Liver (tissue), 9 donors: Measurements from ENCODE around the gene SLC22A15. TPM values are rescaled to one million over a fixed set of nuclear protein-coding genes. Genes with fewer than 3 reads are reported as not detected.

Source experiments
- DNase-seq: peaks from one replicate; pipeline ENCODE4 v3.0.0-alpha.2; 2017; ENCODE audit warnings: low spot score
- H3K27ac ChIP-seq, 2 donors: one replicate each; pipeline ENCODE4 v1.7.0; 2013; ENCODE audit warnings: inconsistent platforms in 2 of 2, low read length in 2 of 2, control low read depth in 1 of 2, low read depth in 1 of 2, mild to moderate bottlenecking in 1 of 2
- H3K27me3 ChIP-seq, 4 donors: one replicate each; pipeline versions ENCODE4 v1.6.1 to v1.7.0; 2013; ENCODE audit warnings: low read length in 3 of 4, inconsistent platforms in 1 of 4, mild to moderate bottlenecking in 1 of 4, moderate library complexity in 1 of 4; ENCODE audit not compliant: control insufficient read depth in 4 of 4, insufficient read depth in 4 of 4
- H3K36me3 ChIP-seq, 4 donors: one replicate each; pipeline versions ENCODE4 v1.6.1 to v1.7.0; 2013; ENCODE audit warnings: low read length in 3 of 4, mild to moderate bottlenecking in 3 of 4, low read depth in 1 of 4, moderate library complexity in 1 of 4; ENCODE audit not compliant: control insufficient read depth in 4 of 4, insufficient read depth in 3 of 4
- H3K4me1 ChIP-seq, 4 donors: one replicate each; pipeline versions ENCODE4 v1.6.1 to v1.7.0; 2013; ENCODE audit warnings: low read length in 3 of 4, mild to moderate bottlenecking in 3 of 4, moderate library complexity in 1 of 4; ENCODE audit not compliant: control insufficient read depth in 4 of 4, insufficient read depth in 4 of 4
- H3K4me3 ChIP-seq, 3 donors: one replicate each; pipeline versions ENCODE4 v1.6.1 to v1.7.0; 2013; ENCODE audit warnings: low read length in 3 of 3, control low read depth in 1 of 3, low read depth in 1 of 3, mild to moderate bottlenecking in 1 of 3
- H3K9ac ChIP-seq, 2 donors: one replicate each; pipeline ENCODE4 v1.7.0; 2013; ENCODE audit warnings: low read length in 2 of 2, mild to moderate bottlenecking in 2 of 2, moderate library complexity in 2 of 2, control low read depth in 1 of 2, low read depth in 1 of 2
- H3K9me3 ChIP-seq, 4 donors: one replicate each; pipeline versions ENCODE4 v1.6.1 to v1.7.0; 2013; ENCODE audit warnings: low read length in 3 of 4; ENCODE audit not compliant: control insufficient read depth in 4 of 4
- ATF3 ChIP-seq: IDR thresholded peaks from 2 replicates; pipeline ENCODE4 v1.6.1; 2016; ENCODE audit warnings: antibody characterized with exemption
- EGR1 ChIP-seq, 2 donors: IDR thresholded peaks; 2 replicates each; pipeline ENCODE4 v1.6.1; 2016 to 2018; ENCODE audit warnings: antibody characterized with exemption in 2 of 2, low read depth in 2 of 2
- FOXA1 ChIP-seq: IDR thresholded peaks from 2 replicates; pipeline ENCODE4 v1.6.1; 2016; ENCODE audit warnings: antibody characterized with exemption
- FOXA2 ChIP-seq: IDR thresholded peaks from 2 replicates; pipeline ENCODE4 v1.6.1; 2016; ENCODE audit warnings: antibody characterized with exemption
- GABPA ChIP-seq, 2 donors: IDR thresholded peaks in 1 of 2; conservative IDR thresholded peaks in 1 of 2; 2 replicates each; pipeline ENCODE4 v1.6.1; 2016; ENCODE audit warnings: antibody characterized with exemption in 2 of 2, mild to moderate bottlenecking in 1 of 2, moderate library complexity in 1 of 2
- HNF4A ChIP-seq, 2 donors: conservative IDR thresholded peaks; 2 replicates each; pipeline ENCODE4 v1.6.1; 2016; ENCODE audit warnings: antibody characterized with exemption in 2 of 2, mild to moderate bottlenecking in 2 of 2
- HNF4G ChIP-seq: IDR thresholded peaks from 2 replicates; pipeline ENCODE4 v1.6.1; 2016; ENCODE audit warnings: antibody characterized with exemption
- JUND ChIP-seq, 2 donors: IDR thresholded peaks; 2 replicates each; pipeline ENCODE4 v1.6.1; 2016; ENCODE audit warnings: antibody characterized with exemption in 2 of 2
- NR2F2 ChIP-seq: IDR thresholded peaks from 2 replicates; pipeline ENCODE4 v1.6.1; 2016; ENCODE audit warnings: antibody characterized with exemption
- RAD21 ChIP-seq, 2 donors: IDR thresholded peaks; 2 replicates each; pipeline ENCODE4 v1.6.1; 2016; ENCODE audit warnings: antibody characterized with exemption in 2 of 2, mild to moderate bottlenecking in 2 of 2
- RXRA ChIP-seq, 2 donors: IDR thresholded peaks; 2 replicates each; pipeline ENCODE4 v1.6.1; 2017 to 2018; ENCODE audit warnings: antibody characterized with exemption in 2 of 2, mild to moderate bottlenecking in 1 of 2
- SP1 ChIP-seq: IDR thresholded peaks from 2 replicates; pipeline ENCODE4 v1.6.1; 2018; ENCODE audit warnings: antibody characterized with exemption, mild to moderate bottlenecking
- TAF1 ChIP-seq: conservative IDR thresholded peaks from 2 replicates; pipeline ENCODE4 v1.6.1; 2016; ENCODE audit warnings: antibody characterized with exemption, mild to moderate bottlenecking
- YY1 ChIP-seq: IDR thresholded peaks from 2 replicates; pipeline ENCODE4 v1.6.1; 2016; ENCODE audit warnings: antibody characterized with exemption, mild to moderate bottlenecking
- ZBTB33 ChIP-seq: IDR thresholded peaks from 2 replicates; pipeline ENCODE4 v1.6.1; 2016; ENCODE audit warnings: antibody characterized with exemption
- WGBS: extraction: QIAGEN DNeasy Blood & Tissue Kit; methylation state at CpG from one replicate; pipeline ENCODE4 v1.1.7; 2013; 5-methylcytosine and 5-hydroxymethylcytosine counted together
- polyA plus RNA-seq, 2 donors: library from polyadenylated mRNA; stranded (reverse) in 1 of 2; unstranded in 1 of 2; fragments of 200-250 nt in 1 of 2; fragments of >200 nt in 1 of 2; fragmentation: Nextera tagmentation in 1 of 2; extraction: Ambion mirVana in 1 of 2; gene quantifications; one replicate each; pipeline versions ENCODE4 v1.2.1 to v1.2.3, GENCODE V29; 2013 to 2015
- total RNA-seq, 2 donors: library from RNA; depleted of rRNA; stranded (reverse); fragments of >200 nt; gene quantifications; one replicate each; pipeline ENCODE4 v1.2.3, GENCODE V29; 2014
- TF ChIP-seq, protein P1 (sequence below): fragments of 150-350 bp; IDR thresholded peaks from 2 replicates; pipeline ENCODE4 v1.5.1; 2017; ENCODE audit warnings: improper control_type of control experiment, low read depth, low read length; ENCODE audit not compliant: missing input control
- TF ChIP-seq, protein P2 (sequence below): IDR thresholded peaks from 2 replicates; pipeline ENCODE4 v1.6.1; 2016; ENCODE audit warnings: antibody characterized with exemption, mild to moderate bottlenecking
- TF ChIP-seq, protein P3 (sequence below): IDR thresholded peaks from 2 replicates; pipeline ENCODE4 v1.6.1; 2016; ENCODE audit warnings: antibody characterized with exemption
- donor health status: healthy.
- donor health status: healthy.
- donor health status: healthy.
- donor health status: healthy.
- donor health status: healthy.

The SLC22A15 gene
- total and polyA plus RNA-seq, 4 donors: 0.12 to 3.6 (median 0.83) TPM

GRCh38 chr1:115978292-115978941, 2.1 kb downstream of the SLC22A15 start:
- H3K36me3 ChIP-seq: no peaks in the 10 kb centered on the region
- 86% methylated on average over 6 of the region's 6 CpGs for WGBS
- H3K27ac ChIP-seq: no peak overlapping the region
- DNase-seq: no peak
- peaks cover 0 to 3% (median 2%) of the 10 kb centered on the region in 4 donors for H3K27me3 ChIP-seq
- peaks cover 0 to 8% (median 6%) of the 10 kb centered on the region in 4 donors for H3K4me1 ChIP-seq
- H3K9me3 ChIP-seq: peaks cover 0 to 4% (median 0%) of the 10 kb centered on the region in 4 donors
- TF ChIP-seq HNF4A (conservative IDR thresholded peaks at IDR 0.05) (no peak), RXRA (IDR thresholded peaks at IDR 0.05) (no peak), FOXA1 (no peak), ATF3 (no peak), SP1 (no peak), YY1 (no peak), EGR1 (IDR thresholded peaks at IDR 0.05; ENCODE audit: low read depth in 2 of 2) (no peak), NR2F2 (no peak), FOXA2 (no peak), TAF1 (no peak), HNF4G (no peak), ZBTB33 (no peak), RAD21 (IDR thresholded peaks at IDR 0.05) (no peak), GABPA (IDR thresholded peaks at IDR 0.05 in 1 of 2, conservative IDR thresholded peaks at IDR 0.05 in 1 of 2) (no peak), JUND (IDR thresholded peaks at IDR 0.05) (no peak)
- TF ChIP-seq, protein P1, sequence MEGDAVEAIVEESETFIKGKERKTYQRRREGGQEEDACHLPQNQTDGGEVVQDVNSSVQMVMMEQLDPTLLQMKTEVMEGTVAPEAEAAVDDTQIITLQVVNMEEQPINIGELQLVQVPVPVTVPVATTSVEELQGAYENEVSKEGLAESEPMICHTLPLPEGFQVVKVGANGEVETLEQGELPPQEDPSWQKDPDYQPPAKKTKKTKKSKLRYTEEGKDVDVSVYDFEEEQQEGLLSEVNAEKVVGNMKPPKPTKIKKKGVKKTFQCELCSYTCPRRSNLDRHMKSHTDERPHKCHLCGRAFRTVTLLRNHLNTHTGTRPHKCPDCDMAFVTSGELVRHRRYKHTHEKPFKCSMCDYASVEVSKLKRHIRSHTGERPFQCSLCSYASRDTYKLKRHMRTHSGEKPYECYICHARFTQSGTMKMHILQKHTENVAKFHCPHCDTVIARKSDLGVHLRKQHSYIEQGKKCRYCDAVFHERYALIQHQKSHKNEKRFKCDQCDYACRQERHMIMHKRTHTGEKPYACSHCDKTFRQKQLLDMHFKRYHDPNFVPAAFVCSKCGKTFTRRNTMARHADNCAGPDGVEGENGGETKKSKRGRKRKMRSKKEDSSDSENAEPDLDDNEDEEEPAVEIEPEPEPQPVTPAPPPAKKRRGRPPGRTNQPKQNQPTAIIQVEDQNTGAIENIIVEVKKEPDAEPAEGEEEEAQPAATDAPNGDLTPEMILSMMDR: no peak
- TF ChIP-seq, protein P2, sequence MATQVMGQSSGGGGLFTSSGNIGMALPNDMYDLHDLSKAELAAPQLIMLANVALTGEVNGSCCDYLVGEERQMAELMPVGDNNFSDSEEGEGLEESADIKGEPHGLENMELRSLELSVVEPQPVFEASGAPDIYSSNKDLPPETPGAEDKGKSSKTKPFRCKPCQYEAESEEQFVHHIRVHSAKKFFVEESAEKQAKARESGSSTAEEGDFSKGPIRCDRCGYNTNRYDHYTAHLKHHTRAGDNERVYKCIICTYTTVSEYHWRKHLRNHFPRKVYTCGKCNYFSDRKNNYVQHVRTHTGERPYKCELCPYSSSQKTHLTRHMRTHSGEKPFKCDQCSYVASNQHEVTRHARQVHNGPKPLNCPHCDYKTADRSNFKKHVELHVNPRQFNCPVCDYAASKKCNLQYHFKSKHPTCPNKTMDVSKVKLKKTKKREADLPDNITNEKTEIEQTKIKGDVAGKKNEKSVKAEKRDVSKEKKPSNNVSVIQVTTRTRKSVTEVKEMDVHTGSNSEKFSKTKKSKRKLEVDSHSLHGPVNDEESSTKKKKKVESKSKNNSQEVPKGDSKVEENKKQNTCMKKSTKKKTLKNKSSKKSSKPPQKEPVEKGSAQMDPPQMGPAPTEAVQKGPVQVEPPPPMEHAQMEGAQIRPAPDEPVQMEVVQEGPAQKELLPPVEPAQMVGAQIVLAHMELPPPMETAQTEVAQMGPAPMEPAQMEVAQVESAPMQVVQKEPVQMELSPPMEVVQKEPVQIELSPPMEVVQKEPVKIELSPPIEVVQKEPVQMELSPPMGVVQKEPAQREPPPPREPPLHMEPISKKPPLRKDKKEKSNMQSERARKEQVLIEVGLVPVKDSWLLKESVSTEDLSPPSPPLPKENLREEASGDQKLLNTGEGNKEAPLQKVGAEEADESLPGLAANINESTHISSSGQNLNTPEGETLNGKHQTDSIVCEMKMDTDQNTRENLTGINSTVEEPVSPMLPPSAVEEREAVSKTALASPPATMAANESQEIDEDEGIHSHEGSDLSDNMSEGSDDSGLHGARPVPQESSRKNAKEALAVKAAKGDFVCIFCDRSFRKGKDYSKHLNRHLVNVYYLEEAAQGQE: no peak
- TF ChIP-seq, protein P3, sequence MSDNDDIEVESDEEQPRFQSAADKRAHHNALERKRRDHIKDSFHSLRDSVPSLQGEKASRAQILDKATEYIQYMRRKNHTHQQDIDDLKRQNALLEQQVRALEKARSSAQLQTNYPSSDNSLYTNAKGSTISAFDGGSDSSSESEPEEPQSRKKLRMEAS: no peak
- H3K9ac ChIP-seq: no peak overlapping the region
- no peak overlapping the region for H3K4me3 ChIP-seq
